Frontal cortex (tissue), 4 donors: ENCODE data around the gene ACSBG1. TPM values are rescaled to one million over a fixed set of nuclear protein-coding genes. Genes with fewer than 3 reads are reported as not detected.
A peak's percentile ranks its signal among the peaks of the same experiment; 100 is the strongest.
"Not testable (repeated sequence)": the region's sequence is repeated elsewhere in the genome, so short reads cannot be mapped to it uniquely, and the experiment has no call there.

Experiments
- DNase-seq, 2 donors: peaks; one replicate each; pipeline ENCODE4 v3.0.0; 2012; ENCODE audit warnings: low spot score in 2 of 2
- FAIRE-seq: peaks from 2 replicates; lab custom pipeline; 2012; peaks lifted over from hg19 to GRCh38; lab: Jason Lieb, UNC
- total RNA-seq: library from RNA; depleted of rRNA; stranded (reverse); fragments of >200 nt; gene quantifications from one replicate; pipeline ENCODE4 v1.2.3, GENCODE V29; 2014
- donor health status: control.
- donor health status: control.
- donor health status: control.

Gene ACSBG1
- total RNA-seq, 1 donor from 2014 or later = 2.9 TPM

- FAIRE-seq = no peak
Measured at GRCh38 chr15:78177447-78177873, 56.9 kb downstream of the ACSBG1 start.

GRCh38 chr15:78175330-78175729, 59.0 kb downstream of the ACSBG1 start:
- FAIRE-seq (no peak), DNase-seq (no peak)

More at GRCh38 chr15:78177447-78177873, 56.9 kb downstream of the ACSBG1 start:
- DNase-seq = no peak

DNA sequence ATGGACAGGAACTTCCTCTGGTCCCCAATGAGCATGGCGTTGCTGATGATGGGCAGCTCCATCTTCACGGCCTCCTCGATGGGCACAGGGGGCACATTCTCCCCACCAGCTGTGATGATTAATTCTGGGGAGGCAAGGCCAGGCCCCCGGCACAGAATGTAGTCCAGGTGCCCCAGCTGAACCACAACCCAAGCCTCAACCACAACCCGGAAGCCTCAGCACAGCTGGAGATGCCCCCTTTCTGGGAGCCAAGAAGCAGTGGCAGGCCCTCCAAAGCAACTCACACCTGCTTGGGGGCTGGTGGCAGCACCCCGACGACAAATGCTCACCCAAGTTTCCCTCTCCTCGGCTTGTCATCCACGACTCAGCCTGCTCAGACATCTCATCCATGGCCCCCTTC, 60.0 kb downstream of the ACSBG1 start:
- DNase-seq (no peak), FAIRE-seq (no peak)

GRCh38 chr15:78171864-78172472, 62.4 kb downstream of the ACSBG1 start:
- FAIRE-seq = no peak
- no peak for DNase-seq

GRCh38 chr15:78170848-78171773, 63.3 kb downstream of the ACSBG1 start:
- FAIRE-seq = no peak

GRCh38 chr15:78168608-78169007, 65.8 kb downstream of the ACSBG1 start:
- FAIRE-seq (no peak), DNase-seq (no peak)

More at GRCh38 chr15:78170848-78171773, 63.3 kb downstream of the ACSBG1 start:
- no peak for DNase-seq

DNA sequence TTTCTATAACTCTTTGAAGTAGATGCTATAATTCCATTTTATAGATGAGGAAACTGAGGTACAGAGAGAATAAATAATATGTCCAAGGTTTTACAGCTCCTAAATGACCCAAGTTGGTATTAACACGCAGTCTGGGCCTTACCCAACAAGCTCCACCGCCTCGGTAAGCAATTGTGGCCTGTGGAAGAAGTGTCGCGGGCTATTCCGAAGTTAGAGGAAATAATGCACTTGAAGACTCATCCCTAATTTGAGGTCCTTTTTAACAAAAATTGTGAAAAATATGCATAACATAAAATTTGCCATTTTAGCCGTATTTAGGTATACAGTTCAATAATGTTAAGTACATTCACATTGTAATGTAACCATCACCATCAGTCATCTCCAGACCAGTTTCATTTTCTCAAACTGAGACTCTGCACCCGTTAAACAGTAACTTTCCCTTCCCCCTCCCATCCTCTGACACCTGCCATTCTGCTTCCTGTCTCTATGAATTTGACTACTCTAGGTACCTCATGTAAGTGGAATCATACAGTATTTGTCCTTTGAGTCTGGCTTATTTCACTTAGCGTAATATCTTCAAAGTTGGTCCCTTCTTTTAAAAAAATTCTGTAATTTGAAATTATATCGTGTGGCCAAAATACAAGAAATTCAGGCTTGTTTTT, 67.0 kb downstream of the ACSBG1 start:
- FAIRE-seq (no peak), DNase-seq (no peak)

DNA sequence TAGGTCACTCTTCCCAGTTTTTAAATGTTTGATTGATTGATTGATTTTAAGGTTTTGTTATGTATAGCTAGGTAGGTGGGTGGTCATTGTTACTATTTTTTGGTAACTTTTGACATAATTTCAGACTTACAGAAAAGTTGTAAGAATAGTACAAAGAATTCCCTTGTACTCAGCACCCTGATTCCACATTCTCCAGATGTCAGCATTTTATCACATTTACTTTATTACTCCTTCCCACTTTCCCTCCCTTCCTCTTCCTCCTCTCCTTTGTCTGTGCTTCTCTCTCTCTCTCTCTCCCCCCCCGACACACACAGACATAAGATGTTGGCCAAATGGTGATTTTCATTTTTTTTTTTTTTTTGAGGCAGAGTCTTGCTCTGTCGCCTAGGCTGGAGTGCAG, 70.4 kb downstream of the ACSBG1 start:
- DNase-seq (no peak), FAIRE-seq (no peak)

- FAIRE-seq (no peak), DNase-seq (no peak)
Measured at GRCh38 chr15:78162038-78162437, 72.3 kb downstream of the ACSBG1 start.

GRCh38 chr15:78159395-78159794, 75.0 kb downstream of the ACSBG1 start:
- FAIRE-seq = no peak

GRCh38 chr15:78157203-78157602, 77.2 kb downstream of the ACSBG1 start:
- FAIRE-seq (no peak), DNase-seq (no peak)

More at GRCh38 chr15:78159395-78159794, 75.0 kb downstream of the ACSBG1 start:
- no peak for DNase-seq

DNA sequence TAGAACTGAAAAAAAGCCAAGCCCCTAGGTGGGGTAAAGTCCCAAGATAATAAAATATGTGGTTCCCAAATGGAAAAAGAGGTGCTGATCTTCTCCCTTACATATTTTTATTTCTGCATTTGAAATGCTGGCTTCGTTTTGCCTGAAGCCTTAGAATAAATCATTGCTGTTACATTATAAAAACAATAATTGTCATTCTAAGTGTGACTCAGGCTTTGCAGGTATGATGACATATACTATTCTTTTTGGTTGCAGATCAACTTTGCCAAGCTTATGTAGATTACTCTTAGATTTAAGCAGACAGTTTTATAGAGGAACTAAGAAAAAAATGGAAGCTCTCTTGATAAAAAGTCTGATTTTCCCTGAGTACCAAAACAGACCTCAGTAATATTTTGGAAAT, 77.7 kb downstream of the ACSBG1 start:
- no peak for FAIRE-seq
- no peak for DNase-seq

GRCh38 chr15:78155355-78155939, 78.9 kb downstream of the ACSBG1 start:
- FAIRE-seq (no peak), DNase-seq (no peak)

- DNase-seq = no peak
Measured at GRCh38 chr15:78154955-78155354, 79.4 kb downstream of the ACSBG1 start.

GRCh38 chr15:78151075-78151474, 83.3 kb downstream of the ACSBG1 start:
- not testable (repeated sequence) for DNase-seq, FAIRE-seq

More at GRCh38 chr15:78154955-78155354, 79.4 kb downstream of the ACSBG1 start:
- FAIRE-seq = no peak

DNA sequence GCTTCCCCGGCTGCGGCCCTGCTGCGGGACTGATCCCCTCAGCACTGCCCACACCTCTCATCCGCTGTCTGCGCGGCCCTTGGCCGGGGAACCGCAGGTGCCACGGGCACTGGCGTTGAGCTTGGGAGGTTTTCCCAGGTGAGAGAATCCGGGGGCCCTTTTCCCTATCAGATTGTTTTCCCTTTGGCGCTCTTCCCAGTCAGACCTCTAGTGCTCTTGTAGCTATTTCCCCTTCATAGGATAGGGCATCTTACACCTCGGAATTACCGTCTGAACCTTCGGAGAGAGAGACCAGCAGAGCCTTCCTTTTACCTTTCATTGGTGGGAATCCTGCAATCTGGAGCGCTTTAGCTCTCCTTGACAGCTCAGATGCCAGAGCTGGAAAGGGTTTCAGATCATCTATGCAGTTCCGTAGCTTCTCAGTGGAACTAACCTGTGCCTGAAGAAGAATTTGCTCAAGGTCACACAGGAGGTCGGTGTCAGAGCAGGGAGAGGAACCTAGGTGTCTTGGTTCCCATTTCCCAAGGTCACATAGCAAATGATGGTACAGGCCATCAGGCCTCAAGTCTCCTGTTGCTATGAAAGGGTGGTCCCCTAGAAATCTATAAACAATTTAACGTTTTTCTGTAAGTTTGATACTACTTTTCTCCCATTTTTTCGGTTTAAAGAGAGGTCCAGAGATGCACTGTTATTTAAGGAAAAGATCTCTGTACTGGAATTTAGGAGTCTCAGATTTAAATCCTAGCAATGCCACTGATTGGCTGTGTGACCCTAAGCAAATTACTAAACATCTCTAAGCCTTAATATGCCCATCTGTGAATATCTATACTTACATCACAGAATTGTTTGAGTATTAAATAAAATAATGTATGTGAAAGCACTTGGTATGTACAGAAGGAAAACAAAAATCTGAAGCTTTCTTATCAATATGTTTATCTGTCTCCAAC, 84.3 kb downstream of the ACSBG1 start:
- FAIRE-seq = no peak
- DNase-seq = no peak

- DNase-seq (peak; percentile 96 to 98), FAIRE-seq (no peak)
Measured at GRCh38 chr15:78149068-78149804, 85.1 kb downstream of the ACSBG1 start, which contains the start of gene IDH3A. Gene IDH3A (plus strand): TSS chr15:78149362. CDS start chr15:78149404, 42 bp downstream.

GRCh38 chr15:78148392-78149067, 85.8 kb downstream of the ACSBG1 start:
- FAIRE-seq = no peak
- DNase-seq = no peak
